WTC11 (cell line): ENCODE data around the gene RELT. TPM values are rescaled to one million over a fixed set of nuclear protein-coding genes. Genes with fewer than 3 reads are reported as not detected.

Experiments
- ATAC-seq: fragments of 200-7000 bp; cut with Tn5 transposase; 2 replicates; pipeline ENCODE4 v1.10.0; 2021; ENCODE audit warnings: mild to moderate bottlenecking, moderate library complexity
- CTCF ChIA-PET: fragments of 300-600 bp; sonication (Branson Sonifier 250); formaldehyde crosslinking; loops from one replicate; lab custom pipeline; 2021; ENCODE audit warnings: antibody characterized with exemption; lab: Charles Lee
- POLR2A ChIA-PET: fragments of 350-600 bp; sonication (Branson Sonifier 250); formaldehyde crosslinking; loops from one replicate; lab custom pipeline; 2021; ENCODE audit warnings: antibody characterized with exemption; lab: Charles Lee
- DNase-seq: peaks from one replicate; pipeline ENCODE4 v3.0.0; 2021; ENCODE audit warnings: low spot score
- H3K27ac Mint-ChIP-seq: 2 replicates; pipeline ENCODE4 v1.8.0; 2021; ENCODE audit warnings: mixed read lengths
- H3K27me3 Mint-ChIP-seq: 2 replicates; pipeline ENCODE4 v1.8.0; 2021; ENCODE audit warnings: low read depth, mild to moderate bottlenecking, moderate library complexity, mixed read lengths
- H3K36me3 Mint-ChIP-seq: 2 replicates; pipeline ENCODE4 v1.8.0; 2021; ENCODE audit warnings: mixed read lengths
- H3K4me1 Mint-ChIP-seq: 2 replicates; pipeline ENCODE4 v1.8.0; 2022; ENCODE audit warnings: mixed read lengths
- H3K4me3 Mint-ChIP-seq: 2 replicates; pipeline ENCODE4 v1.8.0; 2021; ENCODE audit warnings: mild to moderate bottlenecking, moderate library complexity, mixed read lengths
- H3K9me3 Mint-ChIP-seq: 2 replicates; pipeline ENCODE4 v1.8.0; 2021; ENCODE audit warnings: mixed read lengths
- ATF1 ChIP-seq: sonication (generic); formaldehyde crosslinking; IDR thresholded peaks from 2 replicates; pipeline ENCODE4 v1.8.1; 2023; ENCODE audit warnings: mild to moderate bottlenecking, moderate library complexity, missing genetic modification reagents
- ELF4 ChIP-seq: sonication (generic); formaldehyde crosslinking; IDR thresholded peaks from 2 replicates; pipeline ENCODE4 v1.8.1; 2022; ENCODE audit warnings: low read depth, mild to moderate bottlenecking, moderate library complexity, missing genetic modification reagents
- HMGA2 ChIP-seq: fragments of 250-450 bp; sonication (Bioruptor Pico); IDR thresholded peaks from 2 replicates; pipeline ENCODE4 v1.4.0; 2021; ENCODE audit warnings: mild to moderate bottlenecking, moderate library complexity
- JUN ChIP-seq: sonication (generic); formaldehyde crosslinking; IDR thresholded peaks from 2 replicates; pipeline ENCODE4 v1.8.0; 2023; ENCODE audit warnings: mild to moderate bottlenecking, missing genetic modification reagents
- MYBL2 ChIP-seq: sonication (generic); formaldehyde crosslinking; IDR thresholded peaks from 2 replicates; pipeline ENCODE4 v1.8.1; 2023; ENCODE audit warnings: mild to moderate bottlenecking, moderate library complexity, missing genetic modification reagents
- NFATC4 ChIP-seq: fragments of 250-450 bp; sonication (Bioruptor Pico); IDR thresholded peaks from 2 replicates; pipeline ENCODE4 v1.9.0; 2021; ENCODE audit warnings: mild to moderate bottlenecking
- NR1H2 ChIP-seq: sonication (generic); formaldehyde crosslinking; IDR thresholded peaks from 2 replicates; pipeline ENCODE4 v1.9.0; 2021; ENCODE audit warnings: mild to moderate bottlenecking, moderate library complexity, missing genetic modification reagents
- SP1 ChIP-seq: sonication (generic); formaldehyde crosslinking; conservative IDR thresholded peaks from 2 replicates; pipeline ENCODE4 v1.8.1; 2022; ENCODE audit warnings: missing genetic modification reagents
- TEAD1 ChIP-seq: sonication (generic); formaldehyde crosslinking; IDR thresholded peaks from 2 replicates; pipeline ENCODE4 v1.8.0; 2022; ENCODE audit warnings: mild to moderate bottlenecking, missing genetic modification reagents
- TP53 ChIP-seq: sonication (generic); formaldehyde crosslinking; IDR thresholded peaks from 2 replicates; pipeline ENCODE4 v1.8.1; 2023; ENCODE audit warnings: mild to moderate bottlenecking, missing genetic modification reagents
- ZBTB21 ChIP-seq: sonication (generic); formaldehyde crosslinking; IDR thresholded peaks from 2 replicates; pipeline ENCODE4 v1.8.1; 2023; ENCODE audit warnings: mild to moderate bottlenecking, missing genetic modification reagents, borderline replicate concordance
- ZNF138 ChIP-seq: sonication (generic); formaldehyde crosslinking; conservative IDR thresholded peaks from 2 replicates; pipeline ENCODE4 v1.8.1; 2022; ENCODE audit warnings: mild to moderate bottlenecking, moderate library complexity, missing genetic modification reagents
- ZNF263 ChIP-seq: sonication (generic); formaldehyde crosslinking; IDR thresholded peaks from 2 replicates; pipeline ENCODE4 v1.8.1; 2022; ENCODE audit warnings: low read depth, mild to moderate bottlenecking, moderate library complexity, missing genetic modification reagents
- ZNF423 ChIP-seq: fragments of 250-450 bp; sonication (Bioruptor Pico); IDR thresholded peaks from 2 replicates; pipeline ENCODE4 v2.1.2; 2022; ENCODE audit warnings: mild to moderate bottlenecking, moderate library complexity
- total RNA-seq: library from RNA; stranded (reverse); gene quantifications from 3 replicates; pipeline ENCODE4 v1.2.3, GENCODE V29; 2021
- TF ChIP-seq, protein P1 (sequence below): sonication (generic); formaldehyde crosslinking; IDR thresholded peaks from 2 replicates; pipeline ENCODE4 v1.8.0; 2023; ENCODE audit warnings: missing genetic modification reagents, mild to moderate bottlenecking, borderline replicate concordance
- TF ChIP-seq, protein P2 (sequence below): sonication (generic); formaldehyde crosslinking; IDR thresholded peaks from 2 replicates; pipeline ENCODE4 v1.8.0; 2023; ENCODE audit warnings: mild to moderate bottlenecking, missing genetic modification reagents
- TF ChIP-seq, protein P3 (sequence below): sonication (generic); formaldehyde crosslinking; IDR thresholded peaks from 2 replicates; pipeline ENCODE4 v1.8.0; 2023; ENCODE audit warnings: missing genetic modification reagents
- TF ChIP-seq, protein P4 (sequence below): sonication (generic); formaldehyde crosslinking; IDR thresholded peaks from 2 replicates; pipeline ENCODE4 v1.8.0; 2022; ENCODE audit warnings: mild to moderate bottlenecking, missing genetic modification reagents
- TF ChIP-seq, protein P5 (sequence below): fragments of 250-450 bp; sonication (Bioruptor Pico); IDR thresholded peaks from 2 replicates; pipeline ENCODE4 v1.8.0; 2021; ENCODE audit warnings: mild to moderate bottlenecking
- TF ChIP-seq, protein P6 (sequence below): fragments of 250-450 bp; sonication (Bioruptor Pico); IDR thresholded peaks from 2 replicates; pipeline ENCODE4 v2.1.2; 2022; ENCODE audit warnings: mild to moderate bottlenecking, moderate library complexity
- TF ChIP-seq, protein P7 (sequence below): sonication (generic); formaldehyde crosslinking; conservative IDR thresholded peaks from 2 replicates; pipeline ENCODE4 v1.8.1; 2022; ENCODE audit warnings: mild to moderate bottlenecking, missing genetic modification reagents

RELT gene
- total RNA-seq, 1 experiment from 2014 or later = 6.7 TPM

DNA sequence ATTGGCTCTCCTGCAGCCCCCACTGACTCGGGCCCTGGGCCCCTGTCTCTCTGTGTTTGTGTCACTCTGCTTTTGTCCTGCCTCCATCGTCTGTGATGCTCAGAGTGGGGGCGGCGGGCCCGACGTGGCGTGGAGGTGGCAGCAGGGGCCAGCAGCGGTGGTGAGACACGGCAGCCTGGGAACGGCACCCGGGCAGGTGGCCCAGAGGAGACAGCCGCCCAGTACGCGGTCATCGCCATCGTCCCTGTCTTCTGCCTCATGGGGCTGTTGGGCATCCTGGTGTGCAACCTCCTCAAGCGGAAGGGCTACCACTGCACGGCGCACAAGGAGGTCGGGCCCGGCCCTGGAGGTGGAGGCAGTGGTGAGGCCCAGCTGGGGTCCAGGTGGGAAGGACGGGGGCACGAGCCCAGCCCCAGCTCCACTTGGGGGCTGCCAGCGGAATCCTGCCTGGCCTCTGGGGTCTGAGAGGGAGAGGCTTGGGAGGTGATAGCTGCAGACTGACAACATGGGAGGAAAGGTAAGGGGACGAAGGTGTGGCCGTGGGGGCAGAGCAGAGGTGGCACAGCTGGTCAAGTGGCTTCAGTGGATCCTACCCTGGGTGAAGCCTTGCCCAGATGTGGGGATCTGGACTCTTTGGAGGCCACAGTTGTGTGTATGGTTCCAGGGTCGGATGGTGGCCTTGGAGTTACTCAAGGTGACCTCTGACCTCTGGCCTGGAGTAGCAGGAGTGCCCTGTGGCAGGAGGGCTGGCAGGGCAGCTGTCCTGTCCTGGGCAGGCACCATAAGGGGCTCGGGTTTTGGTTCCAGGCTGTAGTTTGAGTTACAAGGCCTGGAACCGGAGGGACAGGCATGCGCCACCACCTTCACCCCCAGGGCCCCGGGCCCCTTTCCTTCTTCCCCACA, 16.2 kb downstream of the RELT start:
- peaks cover 6% of the 10 kb centered on the region; the same call in 1 of the 2 replicates for H3K4me1 Mint-ChIP-seq
- no peak overlapping the region for H3K4me3 Mint-ChIP-seq
- no peaks in the 10 kb centered on the region for H3K9me3 Mint-ChIP-seq
- ChIA-PET POLR2A (no interaction called here), CTCF (interaction anchor here (0.8 to 3.5 kb wide), 34 partner anchors 9 to 269 kb away, joined by 3 to 87 read pairs (median 5); partner anchors contain the start of genes ARHGEF17, PLEKHB1 and RELT)
- no peak for DNase-seq
- H3K27me3 Mint-ChIP-seq = no peaks in the 10 kb centered on the region
- no peak overlapping the region for H3K27ac Mint-ChIP-seq
- no peaks in the 10 kb centered on the region for H3K36me3 Mint-ChIP-seq
- TF ChIP-seq JUN (CRISPR knock-in tag) = no peak
- TF ChIP-seq, protein P1, sequence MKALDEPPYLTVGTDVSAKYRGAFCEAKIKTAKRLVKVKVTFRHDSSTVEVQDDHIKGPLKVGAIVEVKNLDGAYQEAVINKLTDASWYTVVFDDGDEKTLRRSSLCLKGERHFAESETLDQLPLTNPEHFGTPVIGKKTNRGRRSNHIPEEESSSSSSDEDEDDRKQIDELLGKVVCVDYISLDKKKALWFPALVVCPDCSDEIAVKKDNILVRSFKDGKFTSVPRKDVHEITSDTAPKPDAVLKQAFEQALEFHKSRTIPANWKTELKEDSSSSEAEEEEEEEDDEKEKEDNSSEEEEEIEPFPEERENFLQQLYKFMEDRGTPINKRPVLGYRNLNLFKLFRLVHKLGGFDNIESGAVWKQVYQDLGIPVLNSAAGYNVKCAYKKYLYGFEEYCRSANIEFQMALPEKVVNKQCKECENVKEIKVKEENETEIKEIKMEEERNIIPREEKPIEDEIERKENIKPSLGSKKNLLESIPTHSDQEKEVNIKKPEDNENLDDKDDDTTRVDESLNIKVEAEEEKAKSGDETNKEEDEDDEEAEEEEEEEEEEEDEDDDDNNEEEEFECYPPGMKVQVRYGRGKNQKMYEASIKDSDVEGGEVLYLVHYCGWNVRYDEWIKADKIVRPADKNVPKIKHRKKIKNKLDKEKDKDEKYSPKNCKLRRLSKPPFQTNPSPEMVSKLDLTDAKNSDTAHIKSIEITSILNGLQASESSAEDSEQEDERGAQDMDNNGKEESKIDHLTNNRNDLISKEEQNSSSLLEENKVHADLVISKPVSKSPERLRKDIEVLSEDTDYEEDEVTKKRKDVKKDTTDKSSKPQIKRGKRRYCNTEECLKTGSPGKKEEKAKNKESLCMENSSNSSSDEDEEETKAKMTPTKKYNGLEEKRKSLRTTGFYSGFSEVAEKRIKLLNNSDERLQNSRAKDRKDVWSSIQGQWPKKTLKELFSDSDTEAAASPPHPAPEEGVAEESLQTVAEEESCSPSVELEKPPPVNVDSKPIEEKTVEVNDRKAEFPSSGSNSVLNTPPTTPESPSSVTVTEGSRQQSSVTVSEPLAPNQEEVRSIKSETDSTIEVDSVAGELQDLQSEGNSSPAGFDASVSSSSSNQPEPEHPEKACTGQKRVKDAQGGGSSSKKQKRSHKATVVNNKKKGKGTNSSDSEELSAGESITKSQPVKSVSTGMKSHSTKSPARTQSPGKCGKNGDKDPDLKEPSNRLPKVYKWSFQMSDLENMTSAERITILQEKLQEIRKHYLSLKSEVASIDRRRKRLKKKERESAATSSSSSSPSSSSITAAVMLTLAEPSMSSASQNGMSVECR (CRISPR knock-in tag) = no peak
- TF ChIP-seq HMGA2 = no peak
- TF ChIP-seq, protein P2, sequence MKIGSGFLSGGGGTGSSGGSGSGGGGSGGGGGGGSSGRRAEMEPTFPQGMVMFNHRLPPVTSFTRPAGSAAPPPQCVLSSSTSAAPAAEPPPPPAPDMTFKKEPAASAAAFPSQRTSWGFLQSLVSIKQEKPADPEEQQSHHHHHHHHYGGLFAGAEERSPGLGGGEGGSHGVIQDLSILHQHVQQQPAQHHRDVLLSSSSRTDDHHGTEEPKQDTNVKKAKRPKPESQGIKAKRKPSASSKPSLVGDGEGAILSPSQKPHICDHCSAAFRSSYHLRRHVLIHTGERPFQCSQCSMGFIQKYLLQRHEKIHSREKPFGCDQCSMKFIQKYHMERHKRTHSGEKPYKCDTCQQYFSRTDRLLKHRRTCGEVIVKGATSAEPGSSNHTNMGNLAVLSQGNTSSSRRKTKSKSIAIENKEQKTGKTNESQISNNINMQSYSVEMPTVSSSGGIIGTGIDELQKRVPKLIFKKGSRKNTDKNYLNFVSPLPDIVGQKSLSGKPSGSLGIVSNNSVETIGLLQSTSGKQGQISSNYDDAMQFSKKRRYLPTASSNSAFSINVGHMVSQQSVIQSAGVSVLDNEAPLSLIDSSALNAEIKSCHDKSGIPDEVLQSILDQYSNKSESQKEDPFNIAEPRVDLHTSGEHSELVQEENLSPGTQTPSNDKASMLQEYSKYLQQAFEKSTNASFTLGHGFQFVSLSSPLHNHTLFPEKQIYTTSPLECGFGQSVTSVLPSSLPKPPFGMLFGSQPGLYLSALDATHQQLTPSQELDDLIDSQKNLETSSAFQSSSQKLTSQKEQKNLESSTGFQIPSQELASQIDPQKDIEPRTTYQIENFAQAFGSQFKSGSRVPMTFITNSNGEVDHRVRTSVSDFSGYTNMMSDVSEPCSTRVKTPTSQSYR (CRISPR knock-in tag) = no peak
- TF ChIP-seq SP1 = no peak
- no peak for TF ChIP-seq ZNF423
- no peak for TF ChIP-seq NR1H2 (CRISPR knock-in tag)
- TF ChIP-seq ZNF138 (CRISPR knock-in tag) = no peak
- TF ChIP-seq ZNF263 = no peak
- no peak for TF ChIP-seq MYBL2 (CRISPR knock-in tag)
- TF ChIP-seq ELF4 (CRISPR knock-in tag) = no peak
- TF ChIP-seq ATF1 (CRISPR knock-in tag) = no peak
- no peak for ATAC-seq

DNA sequence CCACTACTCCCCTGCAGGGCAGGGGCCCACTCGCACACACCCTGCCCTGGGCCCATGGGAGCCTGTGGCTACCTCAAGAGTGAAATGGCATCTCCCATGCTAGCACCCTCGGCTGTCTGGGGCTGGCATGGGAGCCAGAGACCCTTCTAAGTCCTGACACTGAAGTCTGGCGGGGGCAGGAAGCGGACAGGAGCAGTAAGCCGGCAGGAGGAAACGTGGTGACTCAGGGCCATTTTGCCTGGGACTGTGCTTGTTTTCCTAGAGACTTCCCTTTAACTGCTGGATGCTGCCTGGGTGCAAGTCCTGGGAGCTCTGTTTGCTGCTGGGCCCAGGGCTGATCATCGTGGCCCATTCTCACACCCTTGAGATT, 16.8 kb downstream of the RELT start:
- Mint-ChIP-seq H3K27me3 (no peaks in the 10 kb centered on the region), H3K4me3 (no peak overlapping the region), H3K36me3 (no peaks in the 10 kb centered on the region), H3K4me1 (peaks cover 4% of the 10 kb centered on the region; the same call in 1 of the 2 replicates), H3K27ac (no peak overlapping the region), H3K9me3 (no peaks in the 10 kb centered on the region)
- DNase-seq (no peak), ATAC-seq (no peak)
- ChIA-PET CTCF (interaction anchor here (0.8 to 3.5 kb wide), 39 partner anchors 10 to 268 kb away, joined by 3 to 87 read pairs (median 5); partner anchors contain the start of genes ARHGEF17, PLEKHB1 and RELT), POLR2A (no interaction called here)
- TF ChIP-seq, protein P3, sequence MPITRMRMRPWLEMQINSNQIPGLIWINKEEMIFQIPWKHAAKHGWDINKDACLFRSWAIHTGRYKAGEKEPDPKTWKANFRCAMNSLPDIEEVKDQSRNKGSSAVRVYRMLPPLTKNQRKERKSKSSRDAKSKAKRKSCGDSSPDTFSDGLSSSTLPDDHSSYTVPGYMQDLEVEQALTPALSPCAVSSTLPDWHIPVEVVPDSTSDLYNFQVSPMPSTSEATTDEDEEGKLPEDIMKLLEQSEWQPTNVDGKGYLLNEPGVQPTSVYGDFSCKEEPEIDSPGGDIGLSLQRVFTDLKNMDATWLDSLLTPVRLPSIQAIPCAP (CRISPR knock-in tag) = no peak
- TF ChIP-seq, protein P4, sequence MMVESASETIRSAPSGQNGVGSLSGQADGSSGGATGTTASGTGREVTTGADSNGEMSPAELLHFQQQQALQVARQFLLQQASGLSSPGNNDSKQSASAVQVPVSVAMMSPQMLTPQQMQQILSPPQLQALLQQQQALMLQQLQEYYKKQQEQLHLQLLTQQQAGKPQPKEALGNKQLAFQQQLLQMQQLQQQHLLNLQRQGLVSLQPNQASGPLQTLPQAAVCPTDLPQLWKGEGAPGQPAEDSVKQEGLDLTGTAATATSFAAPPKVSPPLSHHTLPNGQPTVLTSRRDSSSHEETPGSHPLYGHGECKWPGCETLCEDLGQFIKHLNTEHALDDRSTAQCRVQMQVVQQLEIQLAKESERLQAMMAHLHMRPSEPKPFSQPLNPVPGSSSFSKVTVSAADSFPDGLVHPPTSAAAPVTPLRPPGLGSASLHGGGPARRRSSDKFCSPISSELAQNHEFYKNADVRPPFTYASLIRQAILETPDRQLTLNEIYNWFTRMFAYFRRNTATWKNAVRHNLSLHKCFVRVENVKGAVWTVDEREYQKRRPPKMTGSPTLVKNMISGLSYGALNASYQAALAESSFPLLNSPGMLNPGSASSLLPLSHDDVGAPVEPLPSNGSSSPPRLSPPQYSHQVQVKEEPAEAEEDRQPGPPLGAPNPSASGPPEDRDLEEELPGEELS = no peak
- TF ChIP-seq TEAD1 (CRISPR knock-in tag) (no peak), NFATC4 (CRISPR knock-in tag) (no peak), ZBTB21 (CRISPR knock-in tag) (no peak), JUN (CRISPR knock-in tag) (no peak), TP53 (no peak)
- TF ChIP-seq, protein P5, sequence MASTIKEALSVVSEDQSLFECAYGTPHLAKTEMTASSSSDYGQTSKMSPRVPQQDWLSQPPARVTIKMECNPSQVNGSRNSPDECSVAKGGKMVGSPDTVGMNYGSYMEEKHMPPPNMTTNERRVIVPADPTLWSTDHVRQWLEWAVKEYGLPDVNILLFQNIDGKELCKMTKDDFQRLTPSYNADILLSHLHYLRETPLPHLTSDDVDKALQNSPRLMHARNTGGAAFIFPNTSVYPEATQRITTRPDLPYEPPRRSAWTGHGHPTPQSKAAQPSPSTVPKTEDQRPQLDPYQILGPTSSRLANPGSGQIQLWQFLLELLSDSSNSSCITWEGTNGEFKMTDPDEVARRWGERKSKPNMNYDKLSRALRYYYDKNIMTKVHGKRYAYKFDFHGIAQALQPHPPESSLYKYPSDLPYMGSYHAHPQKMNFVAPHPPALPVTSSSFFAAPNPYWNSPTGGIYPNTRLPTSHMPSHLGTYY (CRISPR knock-in tag) = no peak
- TF ChIP-seq, protein P6, sequence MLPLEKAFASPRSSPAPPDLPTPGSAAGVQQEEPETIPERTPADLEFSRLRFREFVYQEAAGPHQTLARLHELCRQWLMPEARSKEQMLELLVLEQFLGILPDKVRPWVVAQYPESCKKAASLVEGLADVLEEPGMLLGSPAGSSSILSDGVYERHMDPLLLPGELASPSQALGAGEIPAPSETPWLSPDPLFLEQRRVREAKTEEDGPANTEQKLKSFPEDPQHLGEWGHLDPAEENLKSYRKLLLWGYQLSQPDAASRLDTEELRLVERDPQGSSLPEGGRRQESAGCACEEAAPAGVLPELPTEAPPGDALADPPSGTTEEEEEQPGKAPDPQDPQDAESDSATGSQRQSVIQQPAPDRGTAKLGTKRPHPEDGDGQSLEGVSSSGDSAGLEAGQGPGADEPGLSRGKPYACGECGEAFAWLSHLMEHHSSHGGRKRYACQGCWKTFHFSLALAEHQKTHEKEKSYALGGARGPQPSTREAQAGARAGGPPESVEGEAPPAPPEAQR (CRISPR knock-in tag) = no peak
- TF ChIP-seq, protein P7, sequence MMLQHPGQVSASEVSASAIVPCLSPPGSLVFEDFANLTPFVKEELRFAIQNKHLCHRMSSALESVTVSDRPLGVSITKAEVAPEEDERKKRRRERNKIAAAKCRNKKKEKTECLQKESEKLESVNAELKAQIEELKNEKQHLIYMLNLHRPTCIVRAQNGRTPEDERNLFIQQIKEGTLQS (CRISPR knock-in tag) = no peak
